Mesendoderm (in vitro differentiated cells): ENCODE measurements around the gene FBF1.

Source experiments
- DNase-seq: peaks from one replicate; pipeline ENCODE4 v3.0.0; 2013
- H2AK5ac ChIP-seq: 2 replicates; pipeline ENCODE4 v1.6.1; 2013; ENCODE audit warnings: low read length, inconsistent platforms
- H2BK120ac ChIP-seq: 2 replicates; pipeline ENCODE4 v1.6.1; 2013; ENCODE audit warnings: low read depth, mild to moderate bottlenecking, low read length, moderate library complexity, mixed read lengths
- H2BK15ac ChIP-seq: replicated peaks from 2 replicates; pipeline ENCODE4 v1.6.1; 2013; ENCODE audit warnings: low read depth, mild to moderate bottlenecking, moderate library complexity
- H2BK5ac ChIP-seq: 2 replicates; pipeline ENCODE4 v1.6.1; 2013; ENCODE audit warnings: low read length, inconsistent platforms
- H3K18ac ChIP-seq: 2 replicates; pipeline ENCODE4 v1.6.1; 2013; ENCODE audit warnings: mild to moderate bottlenecking, low read length, mixed read lengths
- H3K23ac ChIP-seq: one replicate; pipeline ENCODE4 v1.6.1; 2013; ENCODE audit warnings: low read length
- H3K27ac ChIP-seq: 2 replicates; pipeline ENCODE4 v1.5.1; 2013; ENCODE audit warnings: low read depth, mild to moderate bottlenecking, inconsistent platforms, low read length, moderate library complexity
- H3K27me3 ChIP-seq: 2 replicates; pipeline ENCODE4 v1.6.1; 2013; ENCODE audit warnings: low read length, control low read depth, mild to moderate bottlenecking, inconsistent platforms; ENCODE audit not compliant: insufficient read depth, poor library complexity
- H3K36me3 ChIP-seq: 2 replicates; pipeline ENCODE4 v1.6.1; 2013; ENCODE audit warnings: low read length, inconsistent platforms; ENCODE audit not compliant: control insufficient read depth, insufficient read depth
- H3K4ac ChIP-seq: one replicate; pipeline ENCODE4 v1.6.1; 2013; ENCODE audit warnings: low read depth, mild to moderate bottlenecking, low read length, moderate library complexity
- H3K4me1 ChIP-seq: 2 replicates; pipeline ENCODE4 v1.6.1; 2013; ENCODE audit warnings: low read depth, low read length, inconsistent platforms; ENCODE audit not compliant: control insufficient read depth
- H3K4me2 ChIP-seq: 2 replicates; pipeline ENCODE4 v1.6.1; 2013; ENCODE audit warnings: low read length
- H3K4me3 ChIP-seq: 2 replicates; pipeline ENCODE4 v1.5.1; 2013; ENCODE audit warnings: mild to moderate bottlenecking, low read length
- H3K56ac ChIP-seq: one replicate; pipeline ENCODE4 v1.6.1; 2013; ENCODE audit warnings: low read length
- H3K79me1 ChIP-seq: 2 replicates; pipeline ENCODE4 v1.6.1; 2013; ENCODE audit warnings: low read length, inconsistent platforms
- H3K79me2 ChIP-seq: 2 replicates; pipeline ENCODE4 v1.6.1; 2013; ENCODE audit warnings: mild to moderate bottlenecking, low read length; ENCODE audit not compliant: control insufficient read depth, insufficient read depth
- H3K9ac ChIP-seq: 2 replicates; pipeline ENCODE4 v1.6.1; 2013; ENCODE audit warnings: low read length, inconsistent platforms
- H4K5ac ChIP-seq: one replicate; pipeline ENCODE4 v1.6.1; 2013; ENCODE audit warnings: low read length
- H4K8ac ChIP-seq: one replicate; pipeline ENCODE4 v1.6.1; 2013; ENCODE audit warnings: low read depth, mild to moderate bottlenecking, control low read depth, low read length, moderate library complexity
- WGBS: extraction: QIAGEN DNeasy Blood & Tissue Kit; methylation state at CpG from one replicate; pipeline ENCODE4 v1.1.7; 2013; ENCODE audit warnings: low lambda C conversion rate, missing lambda C conversion rate; ENCODE audit not compliant: insufficient coverage; ENCODE audit errors: extremely low coverage; 5-methylcytosine and 5-hydroxymethylcytosine counted together

Gene FBF1

DNA sequence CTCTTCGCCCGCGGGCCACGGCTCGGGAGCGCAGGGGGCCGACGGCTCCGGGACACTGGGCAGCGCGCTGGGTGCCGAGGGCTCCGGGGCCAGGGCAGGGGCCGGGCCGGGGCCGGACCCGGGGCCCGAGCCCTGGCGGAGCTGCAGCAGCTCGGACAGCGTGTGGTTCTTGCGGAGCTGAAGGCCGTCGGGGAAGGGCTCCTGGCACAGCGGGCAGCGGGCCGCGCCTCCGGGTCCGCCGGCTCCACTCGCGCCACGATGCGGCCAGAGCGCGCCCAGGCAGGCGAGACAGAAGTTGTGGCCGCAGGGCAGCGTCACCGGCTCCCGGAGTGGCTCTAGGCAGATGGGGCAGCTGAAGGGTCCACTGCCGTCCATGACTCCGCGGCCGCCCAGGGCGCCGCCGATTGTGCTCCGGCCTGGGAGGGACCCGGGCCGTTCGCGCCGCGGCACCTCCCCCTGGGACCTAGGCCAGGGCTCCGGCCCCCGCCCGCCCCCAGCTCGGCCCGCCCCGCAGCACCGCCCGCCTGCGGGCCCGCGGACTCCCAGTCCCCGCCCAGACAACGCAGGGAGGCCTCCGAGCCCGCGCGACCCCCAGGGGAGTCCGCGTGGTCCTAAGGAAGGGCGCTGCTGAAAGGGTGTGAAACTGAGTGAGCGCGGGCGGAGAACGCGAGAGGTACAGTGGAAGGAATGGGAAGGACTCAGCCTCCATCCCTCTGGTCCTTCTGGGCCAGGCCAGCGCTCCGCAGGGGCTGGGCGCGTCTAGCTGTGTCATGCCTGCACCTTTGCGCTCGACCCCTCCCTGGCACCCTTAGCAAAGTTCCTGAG lies 62.5 kb downstream of the FBF1 start, which contains the start of gene TRIM47:
Gene TRIM47, minus strand, starts transcription at position 408 of the 825 bp plus-strand sequence. Its CDS starts 33 bp downstream, at position 375.
- peak within 1 kb of the TSS; percentile 83 for H3K56ac ChIP-seq
- H3K79me1 ChIP-seq: no peaks in the 10 kb centered on the region
- no peak within 1 kb of the TSS for H3K27ac ChIP-seq
- H3K4ac ChIP-seq: no peak within 1 kb of the TSS
- WGBS: no CpG with 5 or more reads among the region's 87 CpGs
- H2AK5ac ChIP-seq: no peak within 1 kb of the TSS
- peak; percentile 77 for DNase-seq
- peak within 1 kb of the TSS; percentile 80 for H3K4me2 ChIP-seq
- peak within 1 kb of the TSS; percentile 58 for H3K9ac ChIP-seq
- H4K8ac ChIP-seq: no peak within 1 kb of the TSS
- H2BK5ac ChIP-seq: no peak within 1 kb of the TSS
- H2BK15ac ChIP-seq: no peak within 1 kb of the TSS
- no peak within 1 kb of the TSS for H2BK120ac ChIP-seq
- no peak within 1 kb of the TSS for H3K23ac ChIP-seq
- H3K4me1 ChIP-seq: no peaks in the 10 kb centered on the region
- H3K79me2 ChIP-seq: no peaks in the 10 kb centered on the region
- peak within 1 kb of the TSS; percentile 12 for H3K4me3 ChIP-seq
- H3K36me3 ChIP-seq: no peaks in the 10 kb centered on the region
- H3K27me3 ChIP-seq: no peaks in the 10 kb centered on the region
- H4K5ac ChIP-seq: no peak within 1 kb of the TSS
- no peak within 1 kb of the TSS for H3K18ac ChIP-seq

DNA sequence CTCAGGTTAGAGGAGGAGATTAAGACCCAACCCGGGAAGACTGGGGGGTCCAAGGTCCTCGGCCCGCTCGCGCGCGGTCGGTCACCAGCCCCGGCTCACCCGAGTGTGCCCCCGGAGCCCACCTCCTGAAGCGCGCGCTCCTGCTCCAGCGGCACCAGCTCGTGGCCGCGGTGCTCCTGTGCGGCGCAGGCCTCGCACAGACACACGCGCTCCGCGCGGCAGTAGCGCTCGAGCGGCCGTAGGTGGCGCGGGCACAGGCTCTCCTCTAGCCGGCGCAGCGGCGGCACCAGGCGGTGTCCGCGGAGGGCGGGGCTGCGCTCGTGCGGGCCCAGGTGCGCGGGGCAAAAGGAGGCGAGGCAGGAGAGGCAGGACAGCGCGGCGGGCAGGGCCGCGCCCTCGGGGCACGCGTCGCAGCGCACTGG lies 63.1 kb downstream of the FBF1 start:
- Histone ChIP-seq H3K4ac (no peak overlapping the region), H3K23ac (no peak overlapping the region), H3K56ac (peak overlapping the region; percentile 83), H3K4me1 (no peaks in the 10 kb centered on the region), H2BK5ac (no peak overlapping the region), H2AK5ac (no peak overlapping the region), H3K4me3 (peak overlapping the region; percentile 12), H3K18ac (no peak overlapping the region), H4K8ac (no peak overlapping the region), H3K36me3 (no peaks in the 10 kb centered on the region), H2BK120ac (no peak overlapping the region), H2BK15ac (no peak overlapping the region), H3K9ac (peak overlapping the region; percentile 58), H3K27ac (no peak overlapping the region), H3K79me1 (no peaks in the 10 kb centered on the region), H3K4me2 (peak overlapping the region; percentile 80), H3K79me2 (no peaks in the 10 kb centered on the region), H4K5ac (no peak overlapping the region), H3K27me3 (no peaks in the 10 kb centered on the region)
- WGBS: no CpG with 5 or more reads among the region's 56 CpGs
- peak; percentile 85 for DNase-seq

DNA sequence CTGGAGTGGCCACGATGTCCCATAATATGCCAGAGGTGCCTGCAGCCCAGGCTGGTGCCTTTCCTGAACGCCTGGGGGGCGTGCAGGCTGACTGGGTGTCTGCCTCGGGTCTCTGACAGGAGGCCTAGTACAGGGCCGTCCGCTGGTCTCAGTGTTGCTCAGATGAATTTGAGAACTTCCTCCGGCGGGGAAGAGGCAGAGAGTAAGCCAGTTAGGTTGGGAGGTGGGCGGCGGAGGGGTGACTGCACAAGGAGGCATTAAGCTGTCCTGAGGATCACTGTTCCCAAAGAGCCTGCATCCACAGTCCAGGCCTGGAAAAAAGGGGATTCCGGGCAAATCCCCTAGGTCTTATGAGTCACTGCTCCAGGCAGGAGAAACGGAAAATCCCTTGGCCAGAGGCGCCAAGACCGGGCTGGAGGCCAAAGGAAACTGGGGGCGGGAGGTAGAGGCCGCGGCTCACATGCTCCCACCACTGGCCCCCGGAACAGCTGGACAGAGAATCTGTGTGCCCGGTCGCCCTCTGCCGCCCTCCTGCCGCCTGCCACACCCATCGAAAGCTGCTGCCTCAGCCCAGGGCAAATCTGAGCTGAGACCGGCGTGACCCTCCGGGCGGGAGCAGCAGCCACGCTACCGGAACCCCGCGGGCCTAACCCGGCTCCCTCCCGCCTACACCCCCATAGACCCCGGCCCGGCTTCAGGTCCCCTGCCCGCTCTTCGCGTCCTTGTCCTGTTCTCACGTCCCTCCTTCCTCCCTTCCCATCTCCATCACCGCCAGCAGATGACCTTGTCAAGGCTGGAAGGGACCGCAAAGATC lies 63.7 kb downstream of the FBF1 start:
- Histone ChIP-seq H3K4ac (no peak overlapping the region), H3K18ac (no peak overlapping the region), H4K8ac (no peak overlapping the region), H3K9ac (peak overlapping the region; percentile 58), H2AK5ac (no peak overlapping the region), H3K4me1 (no peaks in the 10 kb centered on the region), H3K36me3 (no peaks in the 10 kb centered on the region), H2BK5ac (no peak overlapping the region), H3K56ac (peak overlapping the region; percentile 83), H3K4me2 (peak overlapping the region; percentile 80), H3K79me2 (no peaks in the 10 kb centered on the region), H3K27ac (no peak overlapping the region), H2BK120ac (no peak overlapping the region), H3K4me3 (peak overlapping the region; percentile 12), H2BK15ac (no peak overlapping the region), H3K27me3 (no peaks in the 10 kb centered on the region), H4K5ac (no peak overlapping the region), H3K79me1 (no peaks in the 10 kb centered on the region), H3K23ac (no peak overlapping the region)
- peak; percentile 44 for DNase-seq
- WGBS: no CpG with 5 or more reads among the region's 41 CpGs

DNA sequence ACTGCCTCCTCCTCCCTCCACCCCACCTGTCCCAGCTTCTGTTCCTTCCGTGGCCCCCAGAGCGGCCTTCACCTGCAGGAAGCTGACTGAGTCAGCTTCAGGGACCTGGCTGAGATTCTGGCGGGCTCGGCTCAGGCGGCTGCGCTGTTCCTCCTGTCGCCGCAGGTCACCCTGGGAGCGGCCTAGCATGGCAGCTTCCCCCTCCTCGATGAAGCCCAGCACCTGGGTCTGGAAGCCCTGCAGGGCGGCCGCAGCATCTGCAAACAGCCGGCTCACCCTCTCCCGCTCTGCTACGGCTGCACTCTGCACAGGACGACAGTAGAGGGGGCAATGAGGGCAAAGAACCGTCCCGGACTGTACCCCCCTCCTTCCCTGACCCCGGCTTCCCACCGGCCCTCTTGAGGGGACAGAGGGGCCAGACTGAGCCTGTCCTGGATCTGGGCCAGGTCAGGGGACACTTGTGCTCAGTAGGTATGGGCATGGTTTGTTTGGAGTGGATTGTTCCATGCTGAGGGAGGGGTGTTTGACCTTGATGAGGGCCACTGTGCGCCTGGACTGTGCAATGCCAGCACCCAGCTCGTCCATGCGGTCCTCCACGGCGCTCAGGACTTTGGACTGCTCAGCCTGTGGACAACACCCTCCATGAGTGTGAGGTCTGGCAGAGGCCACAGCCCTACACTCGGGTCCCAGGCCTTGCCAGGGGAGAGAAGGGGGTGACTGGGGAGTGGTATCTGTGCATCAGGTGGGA lies 64.5 kb downstream of the FBF1 start:
- H3K27ac ChIP-seq: no peak overlapping the region
- no peak overlapping the region for H3K18ac ChIP-seq
- no peak overlapping the region for H4K8ac ChIP-seq
- peak overlapping the region; percentile 1 for H3K56ac ChIP-seq
- H3K9ac ChIP-seq: no peak overlapping the region
- H4K5ac ChIP-seq: no peak overlapping the region
- no CpG with 5 or more reads among the region's 26 CpGs for WGBS
- H2AK5ac ChIP-seq: no peak overlapping the region
- H3K4ac ChIP-seq: no peak overlapping the region
- no peak overlapping the region for H2BK120ac ChIP-seq
- no peak overlapping the region for H3K4me3 ChIP-seq
- H3K79me2 ChIP-seq: no peaks in the 10 kb centered on the region
- no peak overlapping the region for H3K4me2 ChIP-seq
- no peaks in the 10 kb centered on the region for H3K79me1 ChIP-seq
- H2BK15ac ChIP-seq: no peak overlapping the region
- H2BK5ac ChIP-seq: no peak overlapping the region
- no peaks in the 10 kb centered on the region for H3K4me1 ChIP-seq
- peak; percentile 74 for DNase-seq
- H3K27me3 ChIP-seq: no peaks in the 10 kb centered on the region
- no peak overlapping the region for H3K23ac ChIP-seq
- H3K36me3 ChIP-seq: no peaks in the 10 kb centered on the region

DNA sequence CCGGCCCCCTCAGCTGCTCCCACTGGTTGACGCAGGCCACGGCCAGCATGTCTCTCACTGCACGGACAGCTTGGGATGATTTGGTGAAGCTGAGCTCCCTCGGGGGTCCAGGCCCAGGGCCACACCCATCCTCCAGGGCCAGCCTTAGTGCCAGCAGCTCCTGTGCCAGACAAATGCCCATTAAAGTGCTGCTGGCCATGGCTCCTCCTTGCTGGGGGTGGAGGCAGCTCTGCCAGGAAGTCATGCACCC lies 65.0 kb downstream of the FBF1 start:
- no peak overlapping the region for H3K4me3 ChIP-seq
- H3K18ac ChIP-seq: no peak overlapping the region
- H3K27me3 ChIP-seq: no peaks in the 10 kb centered on the region
- H3K27ac ChIP-seq: no peak overlapping the region
- no peaks in the 10 kb centered on the region for H3K79me2 ChIP-seq
- H3K4me1 ChIP-seq: no peaks in the 10 kb centered on the region
- H2AK5ac ChIP-seq: no peak overlapping the region
- no peak overlapping the region for H3K4ac ChIP-seq
- no CpG with 5 or more reads among the region's 5 CpGs for WGBS
- no peak overlapping the region for H2BK120ac ChIP-seq
- DNase-seq: no peak
- no peak overlapping the region for H3K23ac ChIP-seq
- H4K8ac ChIP-seq: no peak overlapping the region
- H3K4me2 ChIP-seq: no peak overlapping the region
- no peak overlapping the region for H3K9ac ChIP-seq
- no peak overlapping the region for H2BK15ac ChIP-seq
- H3K79me1 ChIP-seq: no peaks in the 10 kb centered on the region
- H2BK5ac ChIP-seq: no peak overlapping the region
- no peak overlapping the region for H3K56ac ChIP-seq
- H3K36me3 ChIP-seq: no peaks in the 10 kb centered on the region
- H4K5ac ChIP-seq: no peak overlapping the region
